Mesenchymal stem cell (in vitro differentiated cells and primary cell): ENCODE data around the gene PLPPR4.

Experiments used
- DNase-seq: peaks from one replicate; pipeline ENCODE4 v3.0.0-alpha.2; 2013
- H2AFZ ChIP-seq: one replicate; pipeline ENCODE4 v1.6.1; 2013; ENCODE audit warnings: low read depth, mild to moderate bottlenecking, control low read depth, inconsistent platforms, low read length, moderate library complexity
- H2AK5ac ChIP-seq: 2 replicates; pipeline ENCODE4 v1.6.1; 2013; ENCODE audit warnings: low read length, moderate library complexity, mild to moderate bottlenecking, inconsistent platforms; ENCODE audit not compliant: severe bottlenecking
- H2BK120ac ChIP-seq: one replicate; pipeline ENCODE4 v1.6.1; 2013; ENCODE audit warnings: low read depth, mild to moderate bottlenecking, inconsistent platforms, low read length, moderate library complexity
- H2BK12ac ChIP-seq, 2 experiments: one replicate each; pipeline ENCODE4 v1.6.1; 2013; ENCODE audit warnings: inconsistent platforms in 2 of 2, low read length in 2 of 2, mild to moderate bottlenecking in 2 of 2, moderate library complexity in 2 of 2, control low read depth in 1 of 2
- H2BK15ac ChIP-seq: one replicate; pipeline ENCODE4 v1.6.1; 2013; ENCODE audit warnings: mild to moderate bottlenecking, low read depth, inconsistent platforms; ENCODE audit not compliant: poor library complexity, severe bottlenecking
- H2BK5ac ChIP-seq: 2 replicates; pipeline ENCODE4 v1.6.1; 2013; ENCODE audit warnings: low read depth, mild to moderate bottlenecking, low read length, control low read depth, inconsistent platforms; ENCODE audit not compliant: poor library complexity, severe bottlenecking
- H3K14ac ChIP-seq, 2 experiments: one replicate each; pipeline ENCODE4 v1.6.1; 2013; ENCODE audit warnings: inconsistent platforms in 2 of 2, low read length in 2 of 2, control low read depth in 1 of 2, mild to moderate bottlenecking in 1 of 2, moderate library complexity in 1 of 2
- H3K18ac ChIP-seq, 2 experiments: one replicate each; pipeline ENCODE4 v1.6.1; 2013; ENCODE audit warnings: inconsistent platforms in 2 of 2, low read length in 2 of 2, control low read depth in 1 of 2, low read depth in 1 of 2, mild to moderate bottlenecking in 1 of 2
- H3K23ac ChIP-seq, 2 experiments: one replicate each; pipeline ENCODE4 v1.6.1; 2013; ENCODE audit warnings: inconsistent platforms in 2 of 2, low read length in 2 of 2, mild to moderate bottlenecking in 2 of 2, moderate library complexity in 2 of 2, control low read depth in 1 of 2
- H3K27ac ChIP-seq: 2 replicates; pipeline ENCODE4 v1.5.1; 2013; ENCODE audit warnings: mild to moderate bottlenecking, moderate library complexity, low read length, control low read depth, inconsistent platforms; ENCODE audit not compliant: poor library complexity, severe bottlenecking
- H3K27me3 ChIP-seq, 2 experiments: 2 replicates each; pipeline versions ENCODE4 v1.6.1 to v1.7.0; 2013; ENCODE audit warnings: low read length in 2 of 2, mild to moderate bottlenecking in 2 of 2, moderate library complexity in 2 of 2, control low read depth in 1 of 2, inconsistent platforms in 1 of 2; ENCODE audit not compliant: control insufficient read depth in 1 of 2, insufficient read depth in 1 of 2
- H3K36me3 ChIP-seq, 2 experiments: 2 replicates each; pipeline versions ENCODE4 v1.6.1 to v1.7.0; 2013; ENCODE audit warnings: low read length in 2 of 2, control low read depth in 1 of 2, inconsistent platforms in 1 of 2, low read depth in 1 of 2, mild to moderate bottlenecking in 1 of 2; ENCODE audit not compliant: insufficient read depth in 2 of 2, control insufficient read depth in 1 of 2
- H3K4ac ChIP-seq, 2 experiments: one replicate each; pipeline ENCODE4 v1.6.1; 2013; ENCODE audit warnings: inconsistent platforms in 2 of 2, low read length in 2 of 2, mild to moderate bottlenecking in 2 of 2, moderate library complexity in 2 of 2, control low read depth in 1 of 2, low read depth in 1 of 2
- H3K4me1 ChIP-seq: 2 replicates; pipeline ENCODE4 v1.6.1; 2013; ENCODE audit warnings: low read depth, low read length, control low read depth; ENCODE audit not compliant: control insufficient read depth, insufficient read depth
- H3K4me2 ChIP-seq: 2 replicates; pipeline ENCODE4 v1.6.1; 2013; ENCODE audit warnings: low read length, mild to moderate bottlenecking, inconsistent platforms; ENCODE audit not compliant: poor library complexity, severe bottlenecking
- H3K4me3 ChIP-seq, 2 experiments: 2 replicates each; pipeline versions ENCODE4 v1.5.1 to v1.7.0; 2013; ENCODE audit warnings: low read length in 2 of 2, mild to moderate bottlenecking in 2 of 2, control low read depth in 1 of 2, low read depth in 1 of 2; ENCODE audit not compliant: insufficient read depth in 1 of 2
- H3K79me1 ChIP-seq: replicated peaks from 2 replicates; pipeline ENCODE4 v1.6.1; 2013; ENCODE audit warnings: mild to moderate bottlenecking, control low read depth, low read length, inconsistent platforms; ENCODE audit not compliant: poor library complexity, severe bottlenecking
- H3K9ac ChIP-seq: 2 replicates; pipeline ENCODE4 v1.7.0; 2013; ENCODE audit warnings: mild to moderate bottlenecking, low read length, moderate library complexity
- H3K9me3 ChIP-seq: 2 replicates; pipeline ENCODE4 v1.7.0; 2013; ENCODE audit warnings: mild to moderate bottlenecking, low read length; ENCODE audit not compliant: control insufficient read depth
- H4K8ac ChIP-seq: one replicate; pipeline ENCODE4 v1.6.1; 2013; ENCODE audit warnings: inconsistent platforms, mild to moderate bottlenecking, low read length, moderate library complexity
- H4K91ac ChIP-seq: one replicate; pipeline ENCODE4 v1.6.1; 2013; ENCODE audit warnings: mild to moderate bottlenecking, low read length, inconsistent platforms
- WGBS: methylation state at CpG from one replicate; pipeline ENCODE4 v1.1.7; 2013; ENCODE audit warnings: mixed read lengths; 5-methylcytosine and 5-hydroxymethylcytosine counted together

Gene PLPPR4

DNA sequence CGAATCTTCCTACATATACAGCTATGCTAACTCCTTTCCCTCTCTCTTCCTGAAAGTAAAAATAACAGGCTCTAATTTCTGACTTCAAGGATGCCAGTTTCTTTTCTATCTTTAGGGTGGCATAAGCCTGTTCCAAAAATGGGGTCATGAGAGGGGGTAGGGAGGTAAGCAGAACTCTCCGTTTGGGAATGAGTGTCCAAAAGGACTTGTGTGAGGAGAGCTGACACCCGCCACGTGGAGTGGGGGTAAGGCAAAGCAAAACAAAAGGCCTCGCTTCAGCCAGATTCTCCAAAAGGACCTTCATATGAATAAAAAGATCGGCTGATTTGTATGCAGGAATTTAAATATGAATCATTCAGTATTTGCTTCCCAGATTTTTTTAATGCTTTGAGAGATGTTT, 28.6 kb downstream of the PLPPR4 start:
- H3K4ac ChIP-seq: no peak overlapping the region
- no peak overlapping the region for H3K9ac ChIP-seq
- H2BK12ac ChIP-seq: no peak overlapping the region
- H3K27me3 ChIP-seq: no peaks in the 10 kb centered on the region
- H3K4me1 ChIP-seq: no peaks in the 10 kb centered on the region
- H4K8ac ChIP-seq: no peak overlapping the region
- H2BK120ac ChIP-seq: no peak overlapping the region
- no peak overlapping the region for H3K18ac ChIP-seq
- WGBS: 77% methylated on average over 6 of the region's 6 CpGs
- no peak overlapping the region for H3K14ac ChIP-seq
- no peaks in the 10 kb centered on the region for H3K79me1 ChIP-seq
- H3K36me3 ChIP-seq: no peaks in the 10 kb centered on the region
- H2BK15ac ChIP-seq: no peak overlapping the region
- no peak overlapping the region for H3K23ac ChIP-seq
- no peaks in the 10 kb centered on the region for H3K9me3 ChIP-seq
- no peak overlapping the region for H3K27ac ChIP-seq
- DNase-seq: no peak
- H2BK5ac ChIP-seq: no peak overlapping the region
- H2AFZ ChIP-seq: no peak overlapping the region
- H3K4me2 ChIP-seq: no peak overlapping the region
- no peak overlapping the region for H2AK5ac ChIP-seq
- H3K4me3 ChIP-seq: no peak overlapping the region
- H4K91ac ChIP-seq: no peak overlapping the region

GRCh38 chr1:99297923-99298322, 33.6 kb downstream of the PLPPR4 start:
- Histone ChIP-seq H2AK5ac (no peak overlapping the region), H2BK5ac (no peak overlapping the region), H4K91ac (no peak overlapping the region), H2BK15ac (no peak overlapping the region), H2BK12ac (no peak overlapping the region), H3K4ac (no peak overlapping the region), H2AFZ (no peak overlapping the region), H3K4me2 (no peak overlapping the region), H3K4me3 (no peak overlapping the region), H3K79me1 (no peaks in the 10 kb centered on the region), H3K9ac (no peak overlapping the region), H3K18ac (no peak overlapping the region), H3K23ac (no peak overlapping the region), H3K27ac (no peak overlapping the region), H3K27me3 (no peaks in the 10 kb centered on the region), H2BK120ac (no peak overlapping the region), H3K36me3 (no peaks in the 10 kb centered on the region), H3K14ac (no peak overlapping the region), H3K4me1 (no peaks in the 10 kb centered on the region), H4K8ac (no peak overlapping the region), H3K9me3 (no peaks in the 10 kb centered on the region)
- no peak for DNase-seq
- WGBS: 100% methylated on average over 2 of the region's 2 CpGs

DNA sequence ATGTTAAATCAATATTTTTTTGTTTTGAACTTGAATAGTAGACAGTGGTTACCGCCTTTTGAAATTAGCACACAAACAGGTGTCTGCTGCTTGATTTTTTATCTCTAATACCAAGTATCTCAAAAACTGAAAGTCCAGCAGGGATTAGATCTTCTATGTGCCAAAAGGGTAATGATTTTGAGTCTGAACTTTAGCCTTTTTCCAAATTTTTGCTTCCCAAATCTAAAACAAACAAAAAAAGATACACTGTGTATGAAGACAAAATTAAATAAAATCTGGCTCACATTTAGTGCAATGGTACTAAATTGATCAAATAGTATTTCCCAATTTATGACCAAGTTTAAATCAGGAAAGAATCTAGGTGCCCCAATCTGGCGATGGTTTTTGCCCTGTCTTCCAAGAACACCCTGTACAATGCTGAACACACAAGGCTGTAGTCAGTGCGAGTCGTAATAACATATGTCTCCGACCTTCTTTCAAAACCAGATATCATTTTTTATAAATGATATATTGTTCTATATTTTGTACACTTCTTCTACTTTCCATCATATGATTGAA, 40.5 kb downstream of the PLPPR4 start:
- no peak overlapping the region for H4K8ac ChIP-seq
- no peak for DNase-seq
- no peaks in the 10 kb centered on the region for H3K9me3 ChIP-seq
- H2AFZ ChIP-seq: no peak overlapping the region
- H3K18ac ChIP-seq: no peak overlapping the region
- no peak overlapping the region for H2AK5ac ChIP-seq
- H2BK12ac ChIP-seq: no peak overlapping the region
- H2BK5ac ChIP-seq: no peak overlapping the region
- no peak overlapping the region for H3K14ac ChIP-seq
- no peak overlapping the region for H3K27ac ChIP-seq
- 91% methylated on average over 2 of the region's 5 CpGs for whole genome bisulfite sequencing
- H2BK15ac ChIP-seq: no peak overlapping the region
- H3K23ac ChIP-seq: no peak overlapping the region
- H2BK120ac ChIP-seq: no peak overlapping the region
- no peaks in the 10 kb centered on the region for H3K27me3 ChIP-seq
- H3K79me1 ChIP-seq: no peaks in the 10 kb centered on the region
- H3K9ac ChIP-seq: no peak overlapping the region
- H3K4me1 ChIP-seq: no peaks in the 10 kb centered on the region
- H4K91ac ChIP-seq: no peak overlapping the region
- no peak overlapping the region for H3K4me2 ChIP-seq
- H3K4me3 ChIP-seq: no peak overlapping the region
- no peak overlapping the region for H3K4ac ChIP-seq
- no peaks in the 10 kb centered on the region for H3K36me3 ChIP-seq

DNA sequence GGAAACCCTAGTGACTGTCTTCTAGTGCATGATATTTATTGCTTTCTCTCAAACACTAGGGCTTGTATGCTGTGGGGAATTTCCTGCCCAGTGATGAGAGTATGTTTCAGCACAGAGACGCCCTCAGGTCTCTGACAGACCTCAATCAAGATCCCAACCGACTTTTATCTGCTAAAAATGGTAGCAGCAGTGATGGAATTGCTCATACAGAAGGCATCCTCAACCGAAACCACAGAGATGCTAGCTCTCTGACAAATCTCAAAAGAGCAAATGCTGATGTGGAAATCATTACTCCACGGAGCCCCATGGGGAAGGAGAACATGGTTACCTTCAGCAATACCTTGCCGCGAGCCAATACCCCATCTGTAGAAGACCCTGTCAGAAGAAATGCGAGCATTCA, 41.3 kb downstream of the PLPPR4 start:
- H3K18ac ChIP-seq: no peak overlapping the region
- no peak overlapping the region for H3K4ac ChIP-seq
- H4K8ac ChIP-seq: no peak overlapping the region
- H3K14ac ChIP-seq: no peak overlapping the region
- no peak overlapping the region for H3K4me3 ChIP-seq
- H3K27me3 ChIP-seq: no peaks in the 10 kb centered on the region
- H2BK5ac ChIP-seq: no peak overlapping the region
- no peak for DNase-seq
- no peak overlapping the region for H3K23ac ChIP-seq
- no peaks in the 10 kb centered on the region for H3K79me1 ChIP-seq
- no peaks in the 10 kb centered on the region for H3K4me1 ChIP-seq
- 83% methylated on average over 7 of the region's 7 CpGs for WGBS
- H2BK12ac ChIP-seq: no peak overlapping the region
- no peak overlapping the region for H2BK120ac ChIP-seq
- H3K9me3 ChIP-seq: no peaks in the 10 kb centered on the region
- H3K36me3 ChIP-seq: no peaks in the 10 kb centered on the region
- H2AK5ac ChIP-seq: no peak overlapping the region
- no peak overlapping the region for H2AFZ ChIP-seq
- no peak overlapping the region for H2BK15ac ChIP-seq
- no peak overlapping the region for H3K27ac ChIP-seq
- no peak overlapping the region for H3K4me2 ChIP-seq
- no peak overlapping the region for H4K91ac ChIP-seq
- H3K9ac ChIP-seq: no peak overlapping the region
